HEK293T (cell line): ENCODE measurements around the gene NEK4.

Experiments used
- CTCF ChIA-PET: fragments of 350-600 bp; formaldehyde crosslinking; extraction: SDS; loops from one replicate; lab custom pipeline; 2021; ENCODE audit warnings: antibody characterized with exemption, inconsistent platforms; lab: Yijun Ruan, JAX
- POLR2A ChIA-PET: fragments of 350-600 bp; formaldehyde crosslinking; extraction: SDS; loops from one replicate; lab custom pipeline; 2020; ENCODE audit warnings: antibody characterized with exemption, inconsistent platforms; lab: Yijun Ruan, JAX
- DNase-seq: peaks from one replicate; pipeline ENCODE4 v3.0.0; 2012; ENCODE audit warnings: mixed read lengths; ENCODE audit errors: extremely low spot score
- ARNT ChIP-seq: fragments of 450-650 bp; IDR thresholded peaks from 2 replicates; pipeline ENCODE4 v1.6.1; 2017; ENCODE audit warnings: mild to moderate bottlenecking
- BHLHE40 ChIP-seq: fragments of 450-650 bp; IDR thresholded peaks from 2 replicates; pipeline ENCODE4 v1.6.1; 2016; ENCODE audit warnings: mild to moderate bottlenecking, moderate library complexity, borderline replicate concordance
- CTBP1 ChIP-seq: fragments of 450-650 bp; IDR thresholded peaks from 2 replicates; pipeline ENCODE4 v1.6.1; 2016; ENCODE audit warnings: borderline replicate concordance
- ELF4 ChIP-seq: fragments of 450-650 bp; IDR thresholded peaks from 2 replicates; pipeline ENCODE4 v1.6.1; 2017; ENCODE audit warnings: antibody characterized with exemption
- FOXA1 ChIP-seq: fragments of 450-650 bp; IDR thresholded peaks from 2 replicates; pipeline ENCODE4 v1.6.1; 2016; ENCODE audit warnings: mild to moderate bottlenecking
- FOXK2 ChIP-seq: fragments of 450-650 bp; IDR thresholded peaks from 2 replicates; pipeline ENCODE4 v1.6.1; 2016; ENCODE audit warnings: mild to moderate bottlenecking
- FOXM1 ChIP-seq: fragments of 450-650 bp; IDR thresholded peaks from 2 replicates; pipeline ENCODE4 v1.6.1; 2017; ENCODE audit warnings: mild to moderate bottlenecking, borderline replicate concordance
- HDGF ChIP-seq: fragments of 450-650 bp; IDR thresholded peaks from 2 replicates; pipeline ENCODE4 v1.6.1; 2017; ENCODE audit warnings: antibody characterized with exemption, borderline replicate concordance
- L3MBTL2 ChIP-seq: fragments of 450-650 bp; conservative IDR thresholded peaks from 2 replicates; pipeline ENCODE4 v1.6.1; 2016; ENCODE audit warnings: mild to moderate bottlenecking
- LEF1 ChIP-seq: fragments of 450-650 bp; IDR thresholded peaks from 2 replicates; pipeline ENCODE4 v1.6.1; 2017; ENCODE audit warnings: mild to moderate bottlenecking, borderline replicate concordance
- NFRKB ChIP-seq: fragments of 450-650 bp; IDR thresholded peaks from 2 replicates; pipeline ENCODE4 v1.6.1; 2016; ENCODE audit warnings: mild to moderate bottlenecking, moderate library complexity
- PKNOX1 ChIP-seq: fragments of 450-650 bp; IDR thresholded peaks from 2 replicates; pipeline ENCODE4 v1.6.1; 2016
- SP1 ChIP-seq: fragments of 450-650 bp; IDR thresholded peaks from 2 replicates; pipeline ENCODE4 v1.6.1; 2017
- SUZ12 ChIP-seq: fragments of 450-650 bp; IDR thresholded peaks from 2 replicates; pipeline ENCODE4 v1.6.1; 2016; ENCODE audit warnings: mild to moderate bottlenecking
- TARDBP ChIP-seq: fragments of 450-650 bp; IDR thresholded peaks from 2 replicates; pipeline ENCODE4 v1.6.1; 2016
- ZNF384 ChIP-seq: fragments of 450-650 bp; IDR thresholded peaks from 2 replicates; pipeline ENCODE4 v1.6.1; 2016

The NEK4 gene

DNA sequence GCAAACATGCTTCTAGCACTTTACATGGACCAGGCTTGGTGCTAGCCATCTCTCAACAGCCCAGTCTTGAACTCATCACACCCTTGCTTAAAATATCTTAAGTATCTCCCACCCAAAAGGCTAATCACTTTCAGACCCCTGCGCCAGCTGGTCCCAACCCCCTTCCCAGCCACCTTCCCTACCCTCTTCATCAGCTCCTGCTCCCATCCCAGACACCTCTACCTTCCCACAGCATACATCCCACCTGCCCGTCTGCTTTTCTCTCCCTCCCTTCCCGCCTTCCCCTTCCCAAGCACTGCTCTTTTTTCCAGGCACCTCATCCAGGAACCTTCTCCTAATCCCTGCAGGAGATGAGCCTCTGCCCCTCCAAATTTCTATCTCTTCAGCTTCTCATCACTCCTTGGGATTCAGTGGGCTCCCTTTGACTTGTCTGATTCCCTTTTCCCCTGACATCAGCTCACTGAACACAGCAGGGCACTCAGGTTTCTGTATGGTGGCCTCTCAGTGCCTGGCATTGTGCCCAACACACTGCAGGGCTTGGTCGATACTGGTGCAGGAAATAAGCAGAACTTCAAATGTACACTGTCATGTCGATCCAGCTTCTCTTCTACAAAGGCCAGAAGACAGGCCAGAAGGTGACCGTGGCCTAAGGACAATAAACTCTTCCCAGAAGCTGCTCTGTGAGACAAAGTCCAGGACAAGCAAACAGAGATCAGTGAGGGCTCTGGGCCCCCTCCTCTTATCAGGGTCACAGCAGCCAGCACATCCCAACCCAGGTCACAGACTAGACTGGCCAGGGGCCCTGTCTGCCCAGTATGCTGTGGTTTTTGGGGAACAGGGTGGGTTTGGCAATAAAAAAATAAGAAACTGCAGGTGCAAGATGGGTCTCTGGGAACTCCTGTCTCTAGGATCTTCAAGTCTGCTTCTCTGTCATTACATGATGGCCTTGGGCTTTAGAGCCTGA, 4.4 kb upstream of the NEK4 start:
- TF ChIP-seq CTBP1 (no peak), NFRKB (no peak), ZNF384 (no peak), FOXK2 (no peak), HDGF (no peak), ELF4 (no peak), FOXA1 (no peak), PKNOX1 (no peak)
- CTCF ChIA-PET: interaction anchor here (0.7 to 1.2 kb wide), 2 partner anchors 12 to 46 kb away, joined by 3 read pairs; no protein-coding TSS in a partner anchor
- DNase-seq: no peak
- POLR2A ChIA-PET: no interaction called here

DNA sequence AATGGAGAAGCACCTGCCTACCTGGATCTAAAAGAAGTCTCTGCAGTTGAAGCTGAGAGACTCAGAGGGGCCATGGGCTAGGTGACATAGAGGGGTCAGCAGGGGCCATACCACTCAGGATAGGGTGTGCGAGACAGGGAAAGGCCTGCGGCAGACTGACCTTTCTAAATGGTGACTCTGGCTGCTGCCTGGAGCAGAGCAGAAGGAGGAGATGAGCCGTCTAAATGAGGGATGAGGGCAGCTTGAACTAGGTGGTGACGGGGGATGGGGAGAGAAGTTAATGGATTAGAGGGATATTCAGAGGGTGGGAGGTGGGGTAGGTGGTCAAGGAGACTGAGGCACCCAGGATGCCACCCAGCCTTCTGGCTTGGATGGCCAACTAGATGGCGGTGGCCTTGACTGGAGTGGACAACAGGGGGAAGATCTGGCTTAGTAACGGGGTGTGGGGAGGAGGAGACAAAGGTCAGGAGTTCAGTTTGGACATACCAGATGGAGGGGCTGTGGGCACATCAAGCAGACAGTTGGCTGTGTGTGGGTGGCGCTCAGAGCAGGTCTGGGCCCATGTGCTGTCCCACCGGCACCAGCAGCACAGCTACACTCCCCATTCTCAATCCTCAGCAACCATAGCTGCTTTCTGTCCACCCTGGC, 3.5 kb upstream of the NEK4 start:
- TF ChIP-seq HDGF (no peak), BHLHE40 (no peak), L3MBTL2 (no peak), CTBP1 (no peak), SP1 (no peak), TARDBP (no peak), SUZ12 (no peak), FOXK2 (no peak), ZNF384 (no peak), PKNOX1 (no peak)
- no peak for DNase-seq
- POLR2A ChIA-PET: no interaction called here
- CTCF ChIA-PET: no interaction called here

- ChIA-PET POLR2A (interaction anchor here (3.2 kb wide), 1 partner anchor 8 kb away, joined by 35 read pairs; no protein-coding TSS in a partner anchor), CTCF (no interaction called here)
- TF ChIP-seq ZNF384: no peak
Measured at GRCh38 chr3:52773361-52774065, 2.8 kb upstream of the NEK4 start.

GRCh38 chr3:52771702-52772101, 962 bp upstream of the NEK4 start:
- TF ChIP-seq ZNF384 (no peak; the same call in 1 of the 2 replicates), FOXM1 (no peak), SP1 (no peak), LEF1 (no peak), TARDBP (no peak), NFRKB (no peak), FOXA1 (no peak), ELF4 (no peak), CTBP1 (no peak), SUZ12 (no peak), HDGF (no peak), PKNOX1 (no peak), FOXK2 (no peak), BHLHE40 (no peak), ARNT (no peak), L3MBTL2 (no peak)
- POLR2A ChIA-PET: interaction anchor here (1.0 to 3.2 kb wide), 14 partner anchors 10 to 254 kb away, joined by 3 to 35 read pairs (median 4); partner anchors contain the start of gene ITIH3
- no peak for DNase-seq
- CTCF ChIA-PET: no interaction called here

More at GRCh38 chr3:52773361-52774065, 2.8 kb upstream of the NEK4 start:
- no peak for DNase-seq

GRCh38 chr3:52771334-52771681, 568 bp upstream of the NEK4 start:
- ChIA-PET POLR2A (interaction anchor here (0.8 to 3.2 kb wide), 19 partner anchors 10 to 253 kb away, joined by 3 to 35 read pairs (median 5); partner anchors contain the start of genes GLT8D1 and ITIH3), CTCF (interaction anchor here (0.6 to 0.8 kb wide), 3 partner anchors 17 to 287 kb away, joined by 3 to 4 read pairs (median 3); no protein-coding TSS in a partner anchor)
- no peak for DNase-seq
- TF ChIP-seq ZNF384 (peak; percentile 86), ELF4 (no peak), L3MBTL2 (peak; percentile 33)
